HUES48 (cell line): Measurements from ENCODE around the gene NAA40.
"Not testable (repeated sequence)": the region's sequence is repeated elsewhere in the genome, so short reads cannot be mapped to it uniquely, and the experiment has no call there.

Experiments used
- H3K27ac ChIP-seq: one replicate; pipeline ENCODE4 v1.7.0; 2013; ENCODE audit warnings: low read depth, low read length, inconsistent platforms
- H3K27me3 ChIP-seq: 2 replicates; pipeline ENCODE4 v1.6.1; 2013; ENCODE audit warnings: mild to moderate bottlenecking, low read length; ENCODE audit not compliant: control insufficient read depth, insufficient read depth
- H3K36me3 ChIP-seq: 2 replicates; pipeline ENCODE4 v1.6.1; 2013; ENCODE audit warnings: low read length; ENCODE audit not compliant: control insufficient read depth, insufficient read depth
- H3K4me1 ChIP-seq: 2 replicates; pipeline ENCODE4 v1.6.1; 2013; ENCODE audit warnings: mild to moderate bottlenecking, low read length; ENCODE audit not compliant: control insufficient read depth, insufficient read depth
- H3K4me3 ChIP-seq: 2 replicates; pipeline ENCODE4 v1.5.1; 2013; ENCODE audit warnings: mild to moderate bottlenecking, low read depth, low read length
- H3K9ac ChIP-seq: 2 replicates; pipeline ENCODE4 v1.6.1; 2013; ENCODE audit warnings: mild to moderate bottlenecking, low read depth, low read length, moderate library complexity
- H3K9me3 ChIP-seq: 2 replicates; pipeline ENCODE4 v1.6.1; 2013; ENCODE audit warnings: low read length; ENCODE audit not compliant: control insufficient read depth, insufficient read depth

Gene NAA40

GRCh38 chr11:63942803-63943202 lies 4.0 kb downstream of the NAA40 start:
- Histone ChIP-seq H3K9me3 (no peaks in the 10 kb centered on the region), H3K27me3 (no peaks in the 10 kb centered on the region), H3K36me3 (peaks cover 27% of the 10 kb centered on the region), H3K4me1 (no peaks in the 10 kb centered on the region), H3K27ac (no peak overlapping the region), H3K9ac (no peak overlapping the region), H3K4me3 (no peak overlapping the region)

GRCh38 chr11:63944987-63945386 lies 6.2 kb downstream of the NAA40 start:
- Histone ChIP-seq H3K27me3 (no peaks in the 10 kb centered on the region), H3K36me3 (peaks cover 37% of the 10 kb centered on the region), H3K4me3 (no peak overlapping the region), H3K9ac (no peak overlapping the region), H3K27ac (no peak overlapping the region), H3K9me3 (no peaks in the 10 kb centered on the region), H3K4me1 (no peaks in the 10 kb centered on the region)

- Histone ChIP-seq H3K9ac (no peak overlapping the region), H3K4me1 (no peaks in the 10 kb centered on the region), H3K27ac (no peak overlapping the region), H3K4me3 (no peak overlapping the region), H3K36me3 (peaks cover 37% of the 10 kb centered on the region), H3K9me3 (no peaks in the 10 kb centered on the region), H3K27me3 (no peaks in the 10 kb centered on the region)
These were observed 6.8 kb downstream of the NAA40 start for GRCh38 chr11:63945477-63946163.

- Histone ChIP-seq H3K36me3 (peaks cover 63% of the 10 kb centered on the region), H3K9me3 (no peaks in the 10 kb centered on the region), H3K9ac (no peak overlapping the region), H3K4me1 (no peaks in the 10 kb centered on the region), H3K27me3 (no peaks in the 10 kb centered on the region), H3K27ac (no peak overlapping the region), H3K4me3 (no peak overlapping the region)
These were observed 13.2 kb downstream of the NAA40 start for GRCh38 chr11:63951779-63952536.

GRCh38 chr11:63952570-63952969 lies 13.8 kb downstream of the NAA40 start:
- Histone ChIP-seq H3K27ac (no peak overlapping the region), H3K27me3 (no peaks in the 10 kb centered on the region), H3K9me3 (no peaks in the 10 kb centered on the region), H3K4me1 (no peaks in the 10 kb centered on the region), H3K9ac (no peak overlapping the region), H3K4me3 (no peak overlapping the region), H3K36me3 (peaks cover 64% of the 10 kb centered on the region)

GRCh38 chr11:63958008-63958407 lies 19.2 kb downstream of the NAA40 start:
- no peaks in the 10 kb centered on the region for H3K27me3 ChIP-seq
- H3K4me3 ChIP-seq, result no peak overlapping the region
- H3K27ac ChIP-seq, result no peak overlapping the region

GRCh38 chr11:63961608-63962412 lies 23.0 kb downstream of the NAA40 start:
- no peak overlapping the region for H3K4me3 ChIP-seq
- no peak overlapping the region for H3K9ac ChIP-seq
- H3K4me1 ChIP-seq, result no peaks in the 10 kb centered on the region
- H3K36me3 ChIP-seq, result peaks cover 6% of the 10 kb centered on the region; the same call in 1 of the 2 replicates
- peaks cover 7% of the 10 kb centered on the region; the same call in 1 of the 2 replicates for H3K27me3 ChIP-seq
- H3K27ac ChIP-seq, result no peak overlapping the region
- no peaks in the 10 kb centered on the region for H3K9me3 ChIP-seq

More at GRCh38 chr11:63958008-63958407, 19.2 kb downstream of the NAA40 start:
- no peaks in the 10 kb centered on the region for H3K4me1 ChIP-seq
- H3K36me3 ChIP-seq, result peaks cover 40% of the 10 kb centered on the region
- H3K9me3 ChIP-seq, result no peaks in the 10 kb centered on the region
- H3K9ac ChIP-seq, result no peak overlapping the region

GRCh38 chr11:63963895-63964294 lies 25.1 kb downstream of the NAA40 start:
- H3K4me1 ChIP-seq, H3K4me3 ChIP-seq, H3K36me3 ChIP-seq, H3K9ac ChIP-seq, H3K27me3 ChIP-seq, H3K27ac ChIP-seq, H3K9me3 ChIP-seq: not testable (repeated sequence)

GRCh38 chr11:63966444-63966843 lies 27.6 kb downstream of the NAA40 start:
- peaks cover 17% of the 10 kb centered on the region for H3K27me3 ChIP-seq

GRCh38 chr11:63969461-63969860 lies 30.7 kb downstream of the NAA40 start:
- no peaks in the 10 kb centered on the region for H3K4me1 ChIP-seq
- peaks cover 21% of the 10 kb centered on the region for H3K27me3 ChIP-seq
- no peak overlapping the region for H3K4me3 ChIP-seq
- H3K36me3 ChIP-seq, result no peaks in the 10 kb centered on the region
- no peak overlapping the region for H3K27ac ChIP-seq
- no peaks in the 10 kb centered on the region for H3K9me3 ChIP-seq
- H3K9ac ChIP-seq, result no peak overlapping the region

More at GRCh38 chr11:63966444-63966843, 27.6 kb downstream of the NAA40 start:
- no peaks in the 10 kb centered on the region for H3K4me1 ChIP-seq
- H3K9me3 ChIP-seq, result no peaks in the 10 kb centered on the region
- H3K27ac ChIP-seq, result no peak overlapping the region
- H3K4me3 ChIP-seq, result no peak overlapping the region
- no peak overlapping the region for H3K9ac ChIP-seq
- H3K36me3 ChIP-seq, result no peaks in the 10 kb centered on the region

- Histone ChIP-seq H3K4me3 (no peak overlapping the region), H3K27me3 (peaks cover 14% of the 10 kb centered on the region), H3K9ac (no peak overlapping the region), H3K9me3 (no peaks in the 10 kb centered on the region), H3K36me3 (peaks cover 2% of the 10 kb centered on the region), H3K27ac (no peak overlapping the region), H3K4me1 (peaks cover 2% of the 10 kb centered on the region)
These were observed 32.1 kb downstream of the NAA40 start for GRCh38 chr11:63970902-63971301.
